ENCODE results near the gene LFNG.
A peak's percentile ranks its signal among the peaks of the same experiment; 100 is the strongest.

The LFNG gene

DNA sequence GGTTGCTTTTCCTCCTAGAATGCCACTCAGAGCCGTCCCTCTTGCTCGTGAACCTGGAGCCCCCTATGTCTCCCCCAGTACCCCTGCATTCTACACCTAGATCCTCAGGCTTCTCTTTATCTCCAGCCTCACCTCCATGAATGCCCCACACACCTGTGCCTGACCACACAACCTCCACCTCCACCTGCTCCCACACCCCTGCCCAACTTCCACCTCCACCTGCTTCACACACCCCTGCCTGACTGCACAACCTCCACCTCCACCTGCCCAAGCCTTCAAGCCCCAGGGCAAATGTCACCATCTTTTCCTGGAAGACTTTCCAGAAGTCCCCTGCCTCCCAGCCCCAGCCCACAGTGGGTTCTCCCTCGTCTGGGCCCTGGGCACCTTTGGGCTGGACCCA, 6.9 kb upstream of the LFNG start:
- no peak for DNase-seq
- intact Hi-C loops (cut with DNase I) = no loop called here

DNA sequence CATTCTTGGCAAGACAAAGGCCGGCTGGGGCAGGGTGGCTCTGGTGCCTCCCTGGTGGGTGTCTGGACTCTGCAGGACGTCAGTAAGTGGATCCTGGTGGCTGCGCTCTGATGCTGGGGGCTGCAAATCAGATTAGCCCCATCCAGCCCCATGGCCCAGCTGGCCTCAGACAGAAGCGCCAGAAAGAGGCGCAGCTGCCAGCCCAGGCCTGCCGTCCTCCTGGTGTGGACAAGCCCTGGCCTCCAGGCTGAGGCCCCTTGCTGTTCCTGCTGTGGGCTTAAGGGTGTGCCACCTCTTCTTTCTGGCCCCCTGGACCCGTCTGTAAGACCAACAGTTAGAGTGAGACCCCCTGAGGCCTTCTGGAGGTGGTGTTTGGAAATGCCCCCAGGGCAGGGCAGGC, 5.9 kb upstream of the LFNG start:
- intact Hi-C loops (cut with DNase I) = no loop called here
- DNase-seq = no peak

DNA sequence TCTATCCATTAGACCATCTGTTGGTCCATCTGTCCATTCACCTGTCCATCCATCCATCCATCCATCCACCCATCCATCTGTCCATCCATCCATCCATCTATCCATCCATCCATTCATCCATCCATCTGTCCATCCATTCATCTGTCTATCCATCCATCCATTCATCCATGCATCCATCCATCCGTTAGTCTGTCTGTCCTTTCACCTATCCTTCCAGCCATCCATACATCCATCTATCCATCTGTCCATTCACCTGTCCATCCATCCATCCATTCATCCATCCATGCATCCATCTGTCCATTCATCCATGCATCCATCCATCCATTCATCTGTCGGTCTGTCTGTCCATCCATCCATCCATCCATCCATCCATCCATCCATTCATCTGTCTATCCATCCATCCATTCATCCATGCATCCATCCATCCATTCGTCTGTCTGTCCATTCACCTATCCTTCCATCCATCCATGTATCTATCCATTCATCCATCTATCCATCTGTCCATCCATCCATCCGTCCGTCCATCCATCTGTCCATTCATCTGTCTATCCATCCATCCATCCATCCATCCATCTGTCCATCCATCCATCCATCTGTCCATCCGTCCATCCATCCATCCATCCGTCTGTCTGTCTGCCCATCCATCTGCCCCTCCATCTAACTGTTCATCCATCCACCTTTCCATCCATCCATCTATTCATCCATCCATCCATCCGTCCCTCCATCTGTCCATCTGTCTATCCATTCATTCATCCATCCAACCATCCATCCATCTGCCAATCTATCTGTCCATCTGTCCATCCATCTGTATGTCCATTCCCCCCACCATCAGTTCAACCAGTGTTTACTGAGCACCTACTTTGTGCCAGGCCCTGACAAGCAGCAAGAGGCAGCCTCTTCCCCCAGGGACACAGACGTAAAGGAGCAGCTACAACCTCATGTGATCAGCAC, 4.8 kb upstream of the LFNG start:
- DNase-seq = no peak
- intact Hi-C loops (cut with DNase I) = no loop called here

DNA sequence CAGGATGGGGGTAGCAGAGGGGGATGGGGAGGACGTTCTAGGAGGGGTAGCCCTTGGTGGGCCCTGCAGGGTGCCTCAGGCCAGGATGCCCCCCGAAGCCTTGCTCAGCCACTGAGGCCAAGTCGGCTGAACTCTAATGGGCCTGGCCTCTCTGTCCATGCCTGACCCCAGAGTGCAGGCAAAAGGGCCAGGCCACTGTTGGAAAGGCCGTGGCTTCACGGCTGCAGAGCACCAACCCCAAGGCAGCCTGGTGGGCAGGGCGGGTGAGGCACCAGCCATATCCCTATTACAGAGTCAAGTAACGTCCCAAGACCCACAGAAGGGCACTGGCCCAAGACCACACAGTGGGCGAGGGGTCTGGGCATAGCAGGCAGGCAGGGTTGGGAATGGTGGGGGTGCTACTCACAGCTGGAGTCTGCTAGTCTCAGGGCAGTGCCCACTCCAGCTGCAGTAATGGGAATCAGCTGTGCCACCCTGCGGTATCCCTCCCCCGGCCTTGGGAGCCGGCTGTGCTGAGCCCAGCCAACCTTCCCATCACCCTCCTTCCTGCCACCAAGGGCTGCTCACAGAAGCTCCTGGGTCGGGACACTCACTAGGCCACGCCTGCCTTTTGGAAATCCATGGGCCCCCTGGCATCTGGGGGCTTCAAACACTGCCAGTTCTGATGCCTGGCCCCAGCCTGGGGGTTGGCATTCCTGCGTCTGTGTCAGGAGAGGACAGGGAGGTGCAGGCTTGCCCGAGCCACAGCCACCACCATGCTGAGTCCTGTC, 4.0 kb upstream of the LFNG start:
- intact Hi-C loops (cut with DNase I) = no loop called here
- DNase-seq = no peak

DNA sequence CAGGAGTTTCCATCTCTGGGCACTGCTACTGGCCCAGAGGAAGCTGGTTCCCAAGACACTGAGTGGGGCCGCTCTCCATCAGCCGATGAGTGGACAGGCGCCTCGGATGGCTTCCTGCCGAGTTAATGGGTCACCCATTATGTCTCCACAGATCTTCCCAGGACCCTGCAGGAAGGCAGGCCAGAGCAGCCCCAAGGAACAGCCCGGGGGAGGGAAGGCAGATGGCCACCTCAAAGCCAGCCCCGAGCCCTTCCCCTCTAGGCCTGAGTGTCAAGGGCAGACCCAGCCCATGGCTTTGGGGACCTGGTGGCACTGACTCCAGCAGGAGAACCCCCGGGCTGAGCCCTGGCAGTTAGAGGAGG, 3.4 kb upstream of the LFNG start:
- no peak for DNase-seq
- intact Hi-C loops (cut with DNase I) = no loop called here

DNA sequence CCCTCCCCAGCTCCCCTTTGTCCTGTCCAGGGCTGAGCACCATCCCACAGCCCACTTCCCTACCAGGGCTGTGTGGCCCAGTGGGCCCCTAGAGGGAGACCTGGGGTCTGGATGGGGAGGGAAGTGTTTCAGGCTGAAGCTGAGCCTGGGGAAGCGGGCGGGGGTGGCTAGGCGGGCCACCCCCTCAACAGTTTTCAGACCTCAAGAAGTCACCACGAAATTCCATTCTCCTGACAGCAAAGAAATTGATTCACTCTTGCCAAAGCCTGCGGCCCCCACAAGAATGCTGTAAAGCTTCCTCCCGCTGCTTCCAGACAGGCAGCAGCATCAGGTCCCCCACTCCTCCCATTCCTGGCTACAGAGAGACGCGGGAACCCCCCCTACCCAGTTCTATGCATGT, 2.5 kb upstream of the LFNG start:
- intact Hi-C loops (cut with DNase I) = no loop called here
- DNase-seq = no peak

DNA sequence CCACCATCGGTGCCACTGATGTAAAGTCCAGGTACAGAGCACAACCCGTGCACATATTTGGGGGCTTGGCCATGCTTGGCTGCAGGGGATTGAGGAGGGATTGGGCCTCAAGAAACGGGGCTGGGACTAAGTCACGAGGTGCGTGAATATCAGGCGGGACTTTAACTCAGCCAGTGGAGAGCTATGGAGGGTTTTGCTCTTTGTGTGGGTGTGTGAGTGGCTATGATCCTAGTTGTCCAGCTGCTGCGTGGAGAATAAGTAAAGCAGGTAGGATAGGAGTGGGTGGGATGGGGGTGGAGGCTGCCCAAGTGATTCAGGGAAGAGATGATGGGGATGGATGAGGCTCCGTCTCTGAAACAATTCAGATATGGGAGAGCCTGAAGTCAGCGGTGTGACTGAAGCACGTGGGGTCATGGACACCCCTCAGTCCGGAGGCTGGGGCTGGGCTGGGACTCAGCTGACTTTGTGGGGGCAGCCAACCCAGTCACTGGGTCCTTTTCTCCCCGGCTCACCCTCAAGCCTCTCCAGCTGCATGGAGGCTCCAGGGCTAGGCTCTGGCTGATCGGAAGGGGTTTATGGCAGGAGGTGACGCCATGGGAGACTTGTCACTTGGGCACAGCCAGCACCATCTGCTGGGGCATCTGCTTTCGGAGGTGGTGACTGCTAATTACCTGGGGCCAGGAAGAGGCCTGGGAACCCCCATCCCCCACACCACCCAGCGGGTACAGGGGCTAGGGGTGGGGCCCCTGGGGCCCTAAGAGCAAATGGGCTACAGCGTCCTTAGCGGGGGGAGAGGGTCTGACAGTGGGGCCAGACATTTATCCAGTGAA, 1.7 kb upstream of the LFNG start:
- DNase-seq = no peak
- intact Hi-C loops (cut with DNase I) = no loop called here

DNA sequence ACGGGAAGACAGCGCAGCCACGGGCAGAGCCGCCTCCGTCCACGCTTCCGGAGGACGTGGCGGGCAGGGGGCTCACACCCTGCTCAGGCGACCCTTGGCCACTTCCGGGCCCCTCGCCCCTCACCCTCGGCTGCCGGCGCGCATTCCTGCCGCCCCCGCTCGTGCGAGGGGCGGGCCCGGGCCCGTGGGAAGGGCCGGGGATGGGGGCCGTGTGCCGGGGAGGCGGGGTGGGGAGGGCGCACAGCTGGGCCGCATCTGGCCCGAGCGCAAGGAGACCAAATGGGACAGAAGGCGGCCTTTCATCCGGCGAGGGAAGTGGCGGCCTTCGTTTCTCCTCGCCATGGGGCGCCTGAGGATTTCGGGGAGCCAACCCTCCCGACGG, 846 bp upstream of the LFNG start:
- no peak for DNase-seq
- intact Hi-C loops (cut with DNase I) = no loop called here

DNA sequence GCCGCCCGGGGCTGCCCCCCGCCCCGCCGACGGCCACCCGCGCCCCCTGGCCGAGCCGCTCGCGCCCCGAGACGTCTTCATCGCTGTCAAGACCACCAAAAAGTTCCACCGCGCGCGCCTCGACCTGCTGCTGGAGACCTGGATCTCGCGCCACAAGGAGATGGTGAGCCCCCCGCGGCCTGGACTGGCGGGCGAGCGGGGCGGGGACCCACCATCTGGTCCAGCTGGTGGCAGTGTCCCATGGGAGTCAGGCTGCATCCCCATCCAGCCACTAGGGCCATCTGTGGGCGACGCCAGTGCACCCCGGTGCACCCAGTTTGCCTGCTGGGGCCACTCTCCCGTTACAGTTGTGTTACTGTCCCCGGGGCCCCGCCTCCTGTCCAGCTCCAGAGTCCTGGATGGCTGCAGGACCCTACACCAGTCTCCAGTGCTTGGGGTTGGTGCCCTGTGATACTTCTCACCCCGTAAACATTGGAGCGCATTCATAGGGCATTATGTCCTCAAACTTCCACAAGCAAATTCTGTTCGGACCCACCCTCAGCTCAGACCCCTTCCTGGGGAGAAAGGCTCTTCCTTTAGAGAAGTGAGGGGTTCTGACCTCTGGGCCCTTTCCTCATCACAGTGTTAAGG, 672 bp downstream of the LFNG start:
- DNase-seq = peak in 7 of 42 donors; percentile 28 to 75 (median 50)
- intact Hi-C loops (cut with DNase I) = loop anchor here (5.0 kb wide), 1 partner anchor 37 kb away; the partner anchor contains the start of genes BRAT1 and IQCE

DNA sequence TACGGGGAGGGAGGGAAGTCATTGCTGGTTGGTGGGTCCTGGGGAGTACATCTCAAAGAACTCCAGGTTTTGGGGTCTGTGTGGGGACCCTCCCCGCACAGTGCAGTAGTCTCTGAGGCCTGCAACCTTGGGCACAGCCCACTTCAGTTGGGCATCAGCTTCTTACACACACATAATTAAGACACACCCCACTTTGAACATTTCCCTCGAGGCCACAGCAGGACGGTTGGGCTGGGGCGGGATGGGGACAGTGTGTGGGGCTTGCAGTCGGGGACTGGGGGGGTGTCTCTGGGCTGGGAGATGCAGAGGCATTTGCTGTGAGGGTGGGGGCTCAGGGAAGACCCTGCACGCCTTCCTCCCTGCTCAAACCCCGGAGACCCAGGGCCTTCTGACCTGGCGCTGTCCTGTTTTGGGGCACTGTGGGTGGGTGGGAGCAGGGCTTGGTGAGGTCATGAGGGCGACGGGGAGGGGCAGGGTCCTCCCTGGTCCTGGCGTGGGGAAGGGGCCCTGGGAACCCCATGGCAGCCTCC, 1.3 kb downstream of the LFNG start:
- intact Hi-C loops (cut with DNase I) = loop anchor here (5.0 kb wide), 1 partner anchor 36 kb away; the partner anchor contains the start of genes BRAT1 and IQCE
- DNase-seq = no peak

DNA sequence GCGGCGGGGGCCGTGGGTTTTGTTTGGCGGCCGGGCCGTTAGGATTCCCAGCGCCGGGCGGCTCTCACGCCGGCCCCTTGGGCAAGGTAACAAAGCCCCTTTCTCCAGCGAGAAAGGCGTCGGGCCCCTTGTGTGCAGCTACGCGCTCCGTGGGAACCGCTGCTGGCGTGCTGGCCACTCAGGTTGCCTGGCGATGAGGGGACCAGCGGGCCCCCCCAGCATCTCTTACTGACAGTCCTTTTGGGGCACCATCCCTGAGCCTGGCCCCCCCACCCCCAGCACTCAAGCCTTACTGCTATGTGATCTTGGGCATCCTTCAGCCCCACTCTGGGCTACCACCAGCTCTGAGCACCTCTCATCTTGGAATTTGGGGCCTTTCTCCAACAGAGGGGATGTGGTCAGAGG, 1.8 kb downstream of the LFNG start:
- intact Hi-C loops (cut with DNase I) = loop anchor here (5.0 kb wide), 1 partner anchor 36 kb away; the partner anchor contains the start of genes BRAT1 and IQCE
- peak in 3 of 42 donors; percentile 26 to 63 (median 62) for DNase-seq

DNA sequence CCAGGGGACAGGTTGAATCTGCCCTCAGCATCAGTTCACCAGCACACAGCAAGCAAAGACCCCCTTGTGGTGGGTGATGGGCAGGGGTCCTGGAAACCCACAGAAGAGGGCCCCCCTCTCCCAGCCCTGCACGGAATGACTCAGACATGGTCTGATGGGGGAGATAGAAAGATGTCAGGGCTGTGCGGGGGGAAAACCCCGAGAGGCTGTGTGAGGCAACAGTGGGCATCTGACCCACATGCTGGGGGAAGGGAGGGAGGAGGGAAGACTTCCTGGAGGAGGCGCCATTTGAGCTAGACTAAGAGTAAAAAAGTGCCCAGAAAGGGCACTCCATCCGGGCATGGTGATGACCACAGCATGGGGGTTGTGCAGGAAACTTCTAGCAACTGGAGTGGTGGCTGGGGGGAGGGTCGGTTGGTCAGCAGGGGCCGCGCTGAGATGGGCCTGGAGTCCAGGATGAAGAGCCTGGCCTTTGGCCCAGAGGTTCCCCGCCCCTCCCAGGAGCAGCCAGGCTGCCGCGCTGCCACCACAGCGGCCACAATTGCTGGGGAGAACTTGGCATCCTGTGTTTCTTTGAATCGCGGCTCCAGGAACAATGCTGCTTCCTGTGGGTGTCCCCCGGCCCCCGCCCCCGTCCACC, 2.5 kb downstream of the LFNG start:
- peak in 8 of 42 donors; percentile 31 to 71 (median 44) for DNase-seq
- intact Hi-C loops (cut with DNase I) = loop anchor here (5.0 kb wide), 1 partner anchor 35 kb away; the partner anchor contains the start of genes BRAT1 and IQCE

DNA sequence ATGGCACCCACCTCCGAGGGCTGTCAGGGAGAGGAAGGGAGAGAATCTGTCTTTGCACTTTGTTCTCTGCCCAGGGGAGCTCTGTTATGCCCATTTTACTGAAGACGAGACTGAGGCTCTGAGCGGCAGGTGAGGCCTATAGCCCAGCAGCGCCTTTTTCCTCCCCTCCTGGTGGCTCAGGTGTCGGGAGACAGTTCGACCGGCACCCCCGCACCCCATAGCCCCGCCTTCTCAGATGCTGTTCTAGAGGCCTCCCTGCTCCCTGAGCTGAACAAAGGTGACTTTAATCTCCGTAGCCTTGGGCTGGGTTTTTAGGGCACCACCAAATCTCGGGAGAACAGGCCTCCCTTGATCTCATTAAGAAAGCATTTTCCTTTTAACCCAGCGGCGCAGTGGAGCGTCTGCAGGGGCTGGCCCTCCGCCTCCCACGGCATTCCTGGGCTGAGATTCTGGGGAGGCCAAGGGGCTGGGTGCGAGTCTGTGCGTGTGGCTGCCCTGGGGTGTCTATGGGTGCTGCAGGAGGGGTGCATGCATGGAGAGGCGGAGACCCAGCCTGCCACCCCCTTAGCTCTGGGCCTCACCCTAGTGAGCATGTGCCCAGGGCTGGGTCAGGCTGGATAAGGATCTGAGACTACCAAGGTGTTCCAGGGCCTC, 3.3 kb downstream of the LFNG start:
- DNase-seq = peak in 1 of 42 donors; percentile 51
- intact Hi-C loops (cut with DNase I) = loop anchor here (5.0 kb wide), 1 partner anchor 34 kb away; the partner anchor contains the start of genes BRAT1 and IQCE

DNA sequence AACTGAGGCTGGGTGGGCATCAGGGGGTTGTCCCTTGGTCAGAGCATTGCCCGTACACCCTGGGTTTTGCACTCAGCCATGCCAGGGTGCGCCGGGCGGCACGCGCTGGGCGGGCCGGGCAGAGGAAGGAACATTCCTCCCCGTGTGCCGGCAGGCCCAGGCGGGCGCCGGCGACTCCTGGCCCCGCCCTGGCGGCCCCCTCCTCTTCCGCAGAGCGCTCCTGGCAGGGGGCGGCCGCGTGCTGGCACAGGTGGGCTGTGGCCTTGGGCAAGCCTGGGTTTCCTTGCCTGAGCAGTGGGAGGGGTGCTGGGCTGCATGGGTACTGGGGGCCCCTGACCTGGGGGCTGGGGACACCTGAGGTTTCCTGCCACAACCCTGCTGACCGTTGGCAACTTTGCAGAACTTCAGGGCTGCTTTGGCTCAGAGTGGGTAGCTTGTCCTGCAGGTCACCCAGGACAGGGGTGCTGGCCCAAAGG, 3.9 kb downstream of the LFNG start:
- intact Hi-C loops (cut with DNase I) = loop anchor here (5.0 kb wide), 1 partner anchor 34 kb away; the partner anchor contains the start of genes BRAT1 and IQCE
- peak in 1 of 42 donors; percentile 59 for DNase-seq

DNA sequence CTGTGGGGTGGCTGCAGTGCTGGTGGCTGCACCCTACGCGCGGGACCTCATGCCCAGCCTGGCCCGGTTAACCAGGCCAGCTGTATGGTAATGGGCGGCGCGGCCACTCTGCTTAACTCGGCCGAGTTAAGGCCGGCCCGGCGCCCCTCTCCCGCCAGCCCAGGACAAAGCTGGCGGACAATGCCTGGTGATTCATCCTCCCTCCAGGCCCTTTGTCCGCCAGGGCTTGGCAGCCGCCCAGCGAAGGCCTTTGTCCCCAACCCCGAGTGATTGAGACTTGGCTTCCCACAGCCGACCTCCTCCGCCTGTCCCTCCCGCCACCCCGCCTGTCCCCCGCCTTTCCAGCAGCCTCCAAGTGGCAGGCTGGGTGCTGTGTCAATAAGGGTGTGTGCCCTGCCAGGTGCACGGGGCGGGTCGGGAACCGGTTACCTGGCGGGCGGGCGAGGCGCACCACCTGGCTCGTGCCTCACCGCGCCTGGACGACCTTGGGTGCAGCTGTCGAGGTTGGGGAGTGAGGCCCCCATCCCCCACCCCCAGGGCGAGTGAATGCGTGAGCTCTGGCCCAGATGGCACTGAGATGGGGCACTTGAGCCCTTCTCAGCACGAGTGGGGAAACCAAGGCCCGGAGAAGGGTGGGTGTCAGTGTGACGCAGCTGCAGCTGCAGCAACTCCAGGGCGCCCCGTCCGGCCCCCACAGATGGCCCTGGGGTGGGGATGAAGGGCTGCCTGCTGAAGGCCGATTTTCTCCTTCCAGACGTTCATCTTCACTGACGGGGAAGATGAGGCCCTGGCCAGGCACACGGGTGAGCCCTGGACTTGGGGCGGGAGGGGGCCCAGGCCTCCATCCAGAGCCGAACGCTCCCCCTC, 4.6 kb downstream of the LFNG start:
- peak; percentile 84 to 98 (median 92) for DNase-seq
- intact Hi-C loops (cut with DNase I) = loop anchor here (5.0 kb wide), 1 partner anchor 33 kb away; the partner anchor contains the start of genes BRAT1 and IQCE
